GM23338 (cell line): Measurements from ENCODE around the gene ACAD9. TPM values are rescaled to one million over a fixed set of nuclear protein-coding genes. Genes with fewer than 3 reads are reported as not detected.

Experiments used
- ATAC-seq: fragments of 200-7000 bp; cut with Tn5 transposase; 3 replicates; pipeline ENCODE4 v1.9.1; 2020
- DNase-seq: peaks from one replicate; pipeline ENCODE4 v3.0.0-alpha.2; 2015; ENCODE audit warnings: low spot score
- H2AFZ ChIP-seq: fragments of 200-600 bp; sonication (generic); 2 replicates; pipeline ENCODE4 v1.8.0; 2016; ENCODE audit warnings: antibody characterized with exemption, mild to moderate bottlenecking, moderate library complexity
- H3F3A ChIP-seq: fragments of 200-600 bp; sonication (generic); replicated peaks from 2 replicates; pipeline ENCODE4 v1.8.0; 2017; ENCODE audit warnings: antibody characterized with exemption, mixed run types, low read depth
- H3K27ac ChIP-seq: fragments of 200-600 bp; sonication (generic); 2 replicates; pipeline ENCODE4 v1.6.1; 2016; ENCODE audit warnings: low read depth
- H3K27me3 ChIP-seq: fragments of 200-600 bp; sonication (generic); 2 replicates; pipeline ENCODE4 v1.8.0; 2016; ENCODE audit warnings: mild to moderate bottlenecking, mixed run types, moderate library complexity; ENCODE audit not compliant: insufficient read depth
- H3K36me3 ChIP-seq: fragments of 200-600 bp; sonication (generic); 2 replicates; pipeline ENCODE4 v1.8.0; 2016; ENCODE audit warnings: mild to moderate bottlenecking; ENCODE audit not compliant: insufficient read depth
- H3K4me1 ChIP-seq: fragments of 200-600 bp; sonication (generic); 2 replicates; pipeline ENCODE4 v1.8.0; 2016; ENCODE audit warnings: mild to moderate bottlenecking, moderate library complexity; ENCODE audit not compliant: insufficient read depth
- H3K4me2 ChIP-seq: fragments of 200-600 bp; sonication (generic); 2 replicates; pipeline ENCODE4 v1.7.1; 2017; ENCODE audit warnings: mixed run types
- H3K4me3 ChIP-seq: fragments of 200-600 bp; sonication (generic); 2 replicates; pipeline ENCODE4 v1.6.1; 2016; ENCODE audit warnings: mixed run types
- H3K79me2 ChIP-seq: fragments of 200-600 bp; sonication (generic); replicated peaks from 2 replicates; pipeline ENCODE4 v1.8.0; 2017; ENCODE audit warnings: mild to moderate bottlenecking; ENCODE audit not compliant: insufficient read depth
- H3K9me2 ChIP-seq: fragments of 200-600 bp; sonication (generic); 2 replicates; pipeline ENCODE4 v1.8.0; 2017; ENCODE audit not compliant: insufficient read depth
- H4K20me1 ChIP-seq: fragments of 200-600 bp; sonication (generic); replicated peaks from 2 replicates; pipeline ENCODE4 v1.8.0; 2017; ENCODE audit warnings: mild to moderate bottlenecking; ENCODE audit not compliant: insufficient read depth
- H3K27ac Mint-ChIP-seq: 2 replicates; pipeline ENCODE4 v1.8.0; 2020; ENCODE audit warnings: inconsistent platforms, mild to moderate bottlenecking, moderate library complexity, mixed read lengths
- H3K27me3 Mint-ChIP-seq: 3 replicates; pipeline ENCODE4 v1.8.0; 2022; ENCODE audit warnings: low read depth, mild to moderate bottlenecking, moderate library complexity, mixed read lengths, inconsistent platforms; ENCODE audit not compliant: insufficient read depth, poor library complexity
- H3K36me3 Mint-ChIP-seq: 3 replicates; pipeline ENCODE4 v1.8.0; 2021; ENCODE audit warnings: low read depth, mild to moderate bottlenecking, inconsistent platforms, moderate library complexity, mixed read lengths
- H3K4me1 Mint-ChIP-seq: 3 replicates; pipeline ENCODE4 v1.8.0; 2020; ENCODE audit warnings: mild to moderate bottlenecking, inconsistent platforms, mixed read lengths
- H3K4me3 Mint-ChIP-seq: 3 replicates; pipeline ENCODE4 v1.8.0; 2021; ENCODE audit warnings: moderate library complexity, mild to moderate bottlenecking, inconsistent platforms, mixed read lengths
- H3K9me3 Mint-ChIP-seq: 3 replicates; pipeline ENCODE4 v1.8.0; 2020; ENCODE audit warnings: moderate library complexity, mild to moderate bottlenecking, inconsistent platforms, mixed read lengths
- CREB1 ChIP-seq: fragments of 250-450 bp; sonication (Bioruptor Pico); IDR thresholded peaks from 2 replicates; pipeline ENCODE4 v1.5.0; 2020; ENCODE audit warnings: low read depth, mild to moderate bottlenecking, moderate library complexity
- EZH2 ChIP-seq: fragments of 200-600 bp; sonication (generic); IDR thresholded peaks from one replicate; pipeline ENCODE4 v1.8.0; 2017; ENCODE audit warnings: antibody characterized with exemption, mild to moderate bottlenecking, low read depth; ENCODE audit not compliant: unreplicated experiment
- EZH2phosphoT487 ChIP-seq: fragments of 200-600 bp; sonication (generic); IDR thresholded peaks from one replicate; pipeline ENCODE4 v1.8.1; 2018; ENCODE audit warnings: antibody characterized with exemption; ENCODE audit not compliant: unreplicated experiment
- JUNB ChIP-seq: IDR thresholded peaks from one replicate; pipeline ENCODE4 v1.6.1; 2016; ENCODE audit warnings: antibody characterized with exemption; ENCODE audit not compliant: unreplicated experiment
- NANOG ChIP-seq: IDR thresholded peaks from 2 replicates; pipeline ENCODE4 v1.6.1; 2016; ENCODE audit warnings: antibody characterized with exemption, borderline replicate concordance
- POLR2AphosphoS5 ChIP-seq: IDR thresholded peaks from 2 replicates; pipeline ENCODE4 v1.6.1; 2016; ENCODE audit warnings: antibody characterized with exemption, low read depth
- REST ChIP-seq: IDR thresholded peaks from one replicate; pipeline ENCODE4 v1.6.1; 2018; ENCODE audit warnings: antibody characterized with exemption; ENCODE audit not compliant: unreplicated experiment
- STAT1 ChIP-seq: IDR thresholded peaks from one replicate; pipeline ENCODE4 v1.6.1; 2016; ENCODE audit warnings: antibody characterized with exemption; ENCODE audit not compliant: unreplicated experiment
- ZNF114 ChIP-seq: fragments of 250-450 bp; sonication (Bioruptor Pico); IDR thresholded peaks from 2 replicates; pipeline ENCODE4 v1.5.0; 2020; ENCODE audit warnings: mild to moderate bottlenecking, moderate library complexity
- ZNF331 ChIP-seq: fragments of 250-450 bp; sonication (Bioruptor Pico); IDR thresholded peaks from 2 replicates; pipeline ENCODE4 v1.5.0; 2020; ENCODE audit warnings: low read depth, mild to moderate bottlenecking, moderate library complexity
- polyA plus RNA-seq: library from polyadenylated mRNA; unstranded; fragments of >200 nt; fragmentation: Nextera tagmentation; extraction: Ambion mirVana; gene quantifications from 2 replicates; pipeline ENCODE4 v1.2.1, GENCODE V29; 2016
- total RNA-seq: library from RNA; depleted of rRNA; stranded (reverse); fragments of >200 nt; shearing (Covaris generic); gene quantifications from 2 replicates; pipeline ENCODE4 v1.2.3, GENCODE V29; 2014
- TF ChIP-seq, protein P1 (sequence below), 2 experiments: fragments of 200-600 bp in 1 of 2; sonication (generic) in 1 of 2; conservative IDR thresholded peaks; 2 replicates each; pipeline versions ENCODE4 v1.5.1 to v1.6.1; 2016 to 2017; ENCODE audit warnings: antibody characterized with exemption in 2 of 2, low read depth in 2 of 2, mild to moderate bottlenecking in 2 of 2, moderate library complexity in 1 of 2
- TF ChIP-seq, protein P2 (sequence below): IDR thresholded peaks from 2 replicates; pipeline ENCODE4 v1.6.1; 2016; ENCODE audit warnings: antibody characterized with exemption
- TF ChIP-seq, protein P3 (sequence below): fragments of 250-450 bp; sonication (Bioruptor Pico); IDR thresholded peaks from 2 replicates; pipeline ENCODE4 v1.5.0; 2020; ENCODE audit warnings: mild to moderate bottlenecking, moderate library complexity

ACAD9 gene
- total and polyA plus RNA-seq, 2 experiments from 2014 or later = 21.2 to 36.4 TPM

- ATAC-seq (no peak), DNase-seq (no peak)
- Mint-ChIP-seq H3K36me3 (no peaks in the 10 kb centered on the region), H3K4me1 (peaks cover 19% of the 10 kb centered on the region), H3K27me3 (peaks cover 11% of the 10 kb centered on the region), H3K27ac (no peak overlapping the region), H3K9me3 (peaks cover 9% of the 10 kb centered on the region; the same call in 1 of the 3 replicates), H3K4me3 (no peak overlapping the region)
- H3K27ac ChIP-seq = no peak overlapping the region
- no peak for TF ChIP-seq POLR2AphosphoS5
- no peak for TF ChIP-seq EZH2phosphoT487
- no peak for TF ChIP-seq CREB1 (CRISPR knock-in tag)
- no peak for TF ChIP-seq STAT1
- TF ChIP-seq, protein P1, sequence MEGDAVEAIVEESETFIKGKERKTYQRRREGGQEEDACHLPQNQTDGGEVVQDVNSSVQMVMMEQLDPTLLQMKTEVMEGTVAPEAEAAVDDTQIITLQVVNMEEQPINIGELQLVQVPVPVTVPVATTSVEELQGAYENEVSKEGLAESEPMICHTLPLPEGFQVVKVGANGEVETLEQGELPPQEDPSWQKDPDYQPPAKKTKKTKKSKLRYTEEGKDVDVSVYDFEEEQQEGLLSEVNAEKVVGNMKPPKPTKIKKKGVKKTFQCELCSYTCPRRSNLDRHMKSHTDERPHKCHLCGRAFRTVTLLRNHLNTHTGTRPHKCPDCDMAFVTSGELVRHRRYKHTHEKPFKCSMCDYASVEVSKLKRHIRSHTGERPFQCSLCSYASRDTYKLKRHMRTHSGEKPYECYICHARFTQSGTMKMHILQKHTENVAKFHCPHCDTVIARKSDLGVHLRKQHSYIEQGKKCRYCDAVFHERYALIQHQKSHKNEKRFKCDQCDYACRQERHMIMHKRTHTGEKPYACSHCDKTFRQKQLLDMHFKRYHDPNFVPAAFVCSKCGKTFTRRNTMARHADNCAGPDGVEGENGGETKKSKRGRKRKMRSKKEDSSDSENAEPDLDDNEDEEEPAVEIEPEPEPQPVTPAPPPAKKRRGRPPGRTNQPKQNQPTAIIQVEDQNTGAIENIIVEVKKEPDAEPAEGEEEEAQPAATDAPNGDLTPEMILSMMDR (conservative IDR thresholded peaks at IDR 0.05; ENCODE audit: low read depth in 2 of 2) = no peak
- no peak for TF ChIP-seq EZH2
- no peak for TF ChIP-seq JUNB
- TF ChIP-seq, protein P2, sequence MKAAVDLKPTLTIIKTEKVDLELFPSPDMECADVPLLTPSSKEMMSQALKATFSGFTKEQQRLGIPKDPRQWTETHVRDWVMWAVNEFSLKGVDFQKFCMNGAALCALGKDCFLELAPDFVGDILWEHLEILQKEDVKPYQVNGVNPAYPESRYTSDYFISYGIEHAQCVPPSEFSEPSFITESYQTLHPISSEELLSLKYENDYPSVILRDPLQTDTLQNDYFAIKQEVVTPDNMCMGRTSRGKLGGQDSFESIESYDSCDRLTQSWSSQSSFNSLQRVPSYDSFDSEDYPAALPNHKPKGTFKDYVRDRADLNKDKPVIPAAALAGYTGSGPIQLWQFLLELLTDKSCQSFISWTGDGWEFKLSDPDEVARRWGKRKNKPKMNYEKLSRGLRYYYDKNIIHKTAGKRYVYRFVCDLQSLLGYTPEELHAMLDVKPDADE = no peak
- no peak for TF ChIP-seq REST
- TF ChIP-seq, protein P3, sequence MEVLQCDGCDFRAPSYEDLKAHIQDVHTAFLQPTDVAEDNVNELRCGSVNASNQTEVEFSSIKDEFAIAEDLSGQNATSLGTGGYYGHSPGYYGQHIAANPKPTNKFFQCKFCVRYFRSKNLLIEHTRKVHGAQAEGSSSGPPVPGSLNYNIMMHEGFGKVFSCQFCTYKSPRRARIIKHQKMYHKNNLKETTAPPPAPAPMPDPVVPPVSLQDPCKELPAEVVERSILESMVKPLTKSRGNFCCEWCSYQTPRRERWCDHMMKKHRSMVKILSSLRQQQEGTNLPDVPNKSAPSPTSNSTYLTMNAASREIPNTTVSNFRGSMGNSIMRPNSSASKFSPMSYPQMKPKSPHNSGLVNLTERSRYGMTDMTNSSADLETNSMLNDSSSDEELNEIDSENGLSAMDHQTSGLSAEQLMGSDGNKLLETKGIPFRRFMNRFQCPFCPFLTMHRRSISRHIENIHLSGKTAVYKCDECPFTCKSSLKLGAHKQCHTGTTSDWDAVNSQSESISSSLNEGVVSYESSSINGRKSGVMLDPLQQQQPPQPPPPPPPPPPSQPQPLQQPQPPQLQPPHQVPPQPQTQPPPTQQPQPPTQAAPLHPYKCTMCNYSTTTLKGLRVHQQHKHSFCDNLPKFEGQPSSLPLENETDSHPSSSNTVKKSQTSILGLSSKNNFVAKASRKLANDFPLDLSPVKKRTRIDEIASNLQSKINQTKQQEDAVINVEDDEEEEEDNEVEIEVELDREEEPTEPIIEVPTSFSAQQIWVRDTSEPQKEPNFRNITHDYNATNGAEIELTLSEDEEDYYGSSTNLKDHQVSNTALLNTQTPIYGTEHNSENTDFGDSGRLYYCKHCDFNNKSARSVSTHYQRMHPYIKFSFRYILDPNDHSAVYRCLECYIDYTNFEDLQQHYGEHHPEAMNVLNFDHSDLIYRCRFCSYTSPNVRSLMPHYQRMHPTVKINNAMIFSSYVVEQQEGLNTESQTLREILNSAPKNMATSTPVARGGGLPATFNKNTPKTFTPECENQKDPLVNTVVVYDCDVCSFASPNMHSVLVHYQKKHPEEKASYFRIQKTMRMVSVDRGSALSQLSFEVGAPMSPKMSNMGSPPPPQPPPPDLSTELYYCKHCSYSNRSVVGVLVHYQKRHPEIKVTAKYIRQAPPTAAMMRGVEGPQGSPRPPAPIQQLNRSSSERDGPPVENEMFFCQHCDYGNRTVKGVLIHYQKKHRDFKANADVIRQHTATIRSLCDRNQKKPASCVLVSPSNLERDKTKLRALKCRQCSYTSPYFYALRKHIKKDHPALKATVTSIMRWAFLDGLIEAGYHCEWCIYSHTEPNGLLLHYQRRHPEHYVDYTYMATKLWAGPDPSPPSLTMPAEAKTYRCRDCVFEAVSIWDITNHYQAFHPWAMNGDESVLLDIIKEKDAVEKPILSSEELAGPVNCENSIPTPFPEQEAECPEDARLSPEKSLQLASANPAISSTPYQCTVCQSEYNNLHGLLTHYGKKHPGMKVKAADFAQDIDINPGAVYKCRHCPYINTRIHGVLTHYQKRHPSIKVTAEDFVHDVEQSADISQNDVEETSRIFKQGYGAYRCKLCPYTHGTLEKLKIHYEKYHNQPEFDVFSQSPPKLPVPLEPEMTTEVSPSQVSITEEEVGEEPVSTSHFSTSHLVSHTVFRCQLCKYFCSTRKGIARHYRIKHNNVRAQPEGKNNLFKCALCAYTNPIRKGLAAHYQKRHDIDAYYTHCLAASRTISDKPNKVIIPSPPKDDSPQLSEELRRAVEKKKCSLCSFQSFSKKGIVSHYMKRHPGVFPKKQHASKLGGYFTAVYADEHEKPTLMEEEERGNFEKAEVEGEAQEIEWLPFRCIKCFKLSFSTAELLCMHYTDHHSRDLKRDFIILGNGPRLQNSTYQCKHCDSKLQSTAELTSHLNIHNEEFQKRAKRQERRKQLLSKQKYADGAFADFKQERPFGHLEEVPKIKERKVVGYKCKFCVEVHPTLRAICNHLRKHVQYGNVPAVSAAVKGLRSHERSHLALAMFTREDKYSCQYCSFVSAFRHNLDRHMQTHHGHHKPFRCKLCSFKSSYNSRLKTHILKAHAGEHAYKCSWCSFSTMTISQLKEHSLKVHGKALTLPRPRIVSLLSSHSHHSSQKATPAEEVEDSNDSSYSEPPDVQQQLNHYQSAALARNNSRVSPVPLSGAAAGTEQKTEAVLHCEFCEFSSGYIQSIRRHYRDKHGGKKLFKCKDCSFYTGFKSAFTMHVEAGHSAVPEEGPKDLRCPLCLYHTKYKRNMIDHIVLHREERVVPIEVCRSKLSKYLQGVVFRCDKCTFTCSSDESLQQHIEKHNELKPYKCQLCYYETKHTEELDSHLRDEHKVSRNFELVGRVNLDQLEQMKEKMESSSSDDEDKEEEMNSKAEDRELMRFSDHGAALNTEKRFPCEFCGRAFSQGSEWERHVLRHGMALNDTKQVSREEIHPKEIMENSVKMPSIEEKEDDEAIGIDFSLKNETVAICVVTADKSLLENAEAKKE (CRISPR knock-in tag) = no peak
- TF ChIP-seq ZNF331 (CRISPR knock-in tag) = no peak
- no peak for TF ChIP-seq NANOG
- TF ChIP-seq ZNF114 (CRISPR knock-in tag) = no peak
- no peaks in the 10 kb centered on the region for H3K79me2 ChIP-seq
- H2AFZ ChIP-seq = no peak overlapping the region
- no peak overlapping the region for H3K4me2 ChIP-seq
- peaks cover 14% of the 10 kb centered on the region; the same call in 1 of the 2 replicates for H3K4me1 ChIP-seq
- no peaks in the 10 kb centered on the region for H3K36me3 ChIP-seq
- 0 out of 2 replicates have a peak, but pooled peaks cover 3% of the 10 kb centered on the region for H3F3A ChIP-seq
- no peaks in the 10 kb centered on the region for H3K9me2 ChIP-seq
- no peaks in the 10 kb centered on the region for H4K20me1 ChIP-seq
- no peaks in the 10 kb centered on the region for H3K27me3 ChIP-seq
- H3K4me3 ChIP-seq = no peak overlapping the region
These were observed 31.6 kb upstream of the ACAD9 start for GRCh38 chr3:128847666-128848370.
